GM12878 (cell line): ENCODE data around the gene OLFM1.

Source experiments
- HDAC2 ChIP-seq: fragments of 200-600 bp; sonication (generic); IDR thresholded peaks from 2 replicates; pipeline ENCODE4 v1.6.1; 2017
- NBN ChIP-seq: fragments of 450-650 bp; IDR thresholded peaks from 2 replicates; pipeline ENCODE4 v1.6.1; 2016
- NFXL1 ChIP-seq: fragments of 450-650 bp; IDR thresholded peaks from 2 replicates; pipeline ENCODE4 v1.6.1; 2017; ENCODE audit warnings: antibody characterized with exemption, mild to moderate bottlenecking, borderline replicate concordance

- no peak for TF ChIP-seq NFXL1
- TF ChIP-seq NBN = no peak
- no peak for TF ChIP-seq HDAC2
These were observed 65.3 kb downstream of the OLFM1 start for GRCh38 chr9:135152614-135153334.
